Measurements from ENCODE around the gene NVL. TPM values are rescaled to one million over a fixed set of nuclear protein-coding genes. Genes with fewer than 3 reads are reported as not detected.
"Not testable (repeated sequence)": the region's sequence is repeated elsewhere in the genome, so short reads cannot be mapped to it uniquely, and the experiment has no call there.

NVL gene
- total RNA-seq, 4 donors from 2014 or later: 2.6 to 45.2 (median 28.9) TPM

- Histone ChIP-seq H3K4me1 (peaks cover 0 to 7% of the 10 kb centered on the region in 2 donors), H3K36me3 (no peaks in the 10 kb centered on the region), H3K9me3 (no peaks in the 10 kb centered on the region), H3K27me3 (no peaks in the 10 kb centered on the region), H3K27ac (no peak overlapping the region), H3K4me3 (no peak overlapping the region)
- no peak for DNase-seq
- TF ChIP-seq CTCF (IDR thresholded peaks at IDR 0.05): no peak
- TF ChIP-seq POLR2A (IDR thresholded peaks at IDR 0.05): no peak
- intact Hi-C loops (cut with DNase I; ENCODE audit: low total_unique reads): no loop called here
Measured at GRCh38 chr1:224325959-224326358, 4.0 kb downstream of the NVL start.

GRCh38 chr1:224321706-224322105 is 8.3 kb downstream of the NVL start:
- Histone ChIP-seq H3K4me3 (no peak overlapping the region), H3K9me3 (no peaks in the 10 kb centered on the region), H3K4me1 (no peaks in the 10 kb centered on the region), H3K36me3 (no peaks in the 10 kb centered on the region), H3K27me3 (no peaks in the 10 kb centered on the region), H3K27ac (no peak overlapping the region)
- intact Hi-C loops (cut with DNase I; ENCODE audit: low total_unique reads): no loop called here
- TF ChIP-seq CTCF (IDR thresholded peaks at IDR 0.05) (no peak), POLR2A (IDR thresholded peaks at IDR 0.05) (no peak)
- DNase-seq: no peak

- no peaks in the 10 kb centered on the region for H3K9me3 ChIP-seq
- intact Hi-C loops (cut with DNase I; ENCODE audit: low total_unique reads): no loop called here
- no peak overlapping the region for H3K27ac ChIP-seq
- no peaks in the 10 kb centered on the region for H3K27me3 ChIP-seq
- DNase-seq: no peak
- H3K4me3 ChIP-seq: no peak overlapping the region
- H3K4me1 ChIP-seq: no peaks in the 10 kb centered on the region
- TF ChIP-seq POLR2A (IDR thresholded peaks at IDR 0.05): no peak
- no peak for TF ChIP-seq CTCF (IDR thresholded peaks at IDR 0.05)
- H3K36me3 ChIP-seq: no peaks in the 10 kb centered on the region
Measured at GRCh38 chr1:224317383-224318045, 12.5 kb downstream of the NVL start.

- Histone ChIP-seq H3K9me3 (no peaks in the 10 kb centered on the region), H3K27ac (no peak overlapping the region), H3K36me3 (no peaks in the 10 kb centered on the region), H3K4me1 (no peaks in the 10 kb centered on the region), H3K27me3 (no peaks in the 10 kb centered on the region), H3K4me3 (no peak overlapping the region)
- TF ChIP-seq POLR2A (IDR thresholded peaks at IDR 0.05) (no peak), CTCF (IDR thresholded peaks at IDR 0.05) (no peak)
- DNase-seq: no peak
- intact Hi-C loops (cut with DNase I; ENCODE audit: low total_unique reads): no loop called here
Measured at GRCh38 chr1:224312025-224312424, 17.9 kb downstream of the NVL start.

- DNase-seq; H3K36me3 ChIP-seq; H3K9me3 ChIP-seq; H3K27me3 ChIP-seq; H3K4me3 ChIP-seq; intact Hi-C loops (cut with DNase I; ENCODE audit: low total_unique reads); H3K4me1 ChIP-seq; H3K27ac ChIP-seq: not testable (repeated sequence)
Measured at GRCh38 chr1:224311503-224311902, 18.5 kb downstream of the NVL start.

- no peak for TF ChIP-seq CTCF (IDR thresholded peaks at IDR 0.05)
- TF ChIP-seq POLR2A (IDR thresholded peaks at IDR 0.05): no peak
- H3K9me3 ChIP-seq: no peaks in the 10 kb centered on the region
- H3K27me3 ChIP-seq: no peaks in the 10 kb centered on the region
- intact Hi-C loops (cut with DNase I; ENCODE audit: low total_unique reads): no loop called here
- no peaks in the 10 kb centered on the region for H3K4me1 ChIP-seq
- no peaks in the 10 kb centered on the region for H3K36me3 ChIP-seq
- DNase-seq: no peak
- H3K27ac ChIP-seq: no peak overlapping the region
- no peak overlapping the region for H3K4me3 ChIP-seq
Measured at GRCh38 chr1:224308064-224308463, 21.9 kb downstream of the NVL start.

Measured in uterus (tissue), 4 donors.